HG02571 (cell line): ENCODE measurements around the gene COL28A1.
"Not testable (repeated sequence)": the region's sequence is repeated elsewhere in the genome, so short reads cannot be mapped to it uniquely, and the experiment has no call there.

Experiments used
- ATAC-seq: cut with Tn5 transposase; IDR thresholded peaks from one replicate; pipeline ENCODE4 v1.9.1; 2021; ENCODE audit warnings: mild to moderate bottlenecking, moderate library complexity; ENCODE audit not compliant: unreplicated experiment

Gene COL28A1

DNA sequence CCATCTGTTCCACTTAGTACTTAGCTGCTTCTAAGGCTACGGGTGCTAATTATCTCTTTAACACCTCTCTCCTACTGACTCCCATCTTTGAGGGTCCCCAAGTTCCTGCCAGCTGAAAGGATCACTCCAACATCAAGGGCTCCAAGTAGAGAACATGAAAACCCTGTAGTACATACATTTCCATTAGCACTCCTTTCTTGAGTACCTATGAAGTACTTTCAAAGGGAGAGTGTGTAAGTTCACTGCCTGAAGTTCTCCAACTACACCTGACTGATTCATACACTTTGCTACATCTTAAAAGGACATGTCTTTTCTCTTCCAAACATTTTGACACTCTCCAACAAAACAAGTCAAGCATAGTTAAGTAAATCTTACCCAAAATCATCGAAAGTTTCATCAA lies 113.8 kb downstream of the COL28A1 start:
- no peak for ATAC-seq

DNA sequence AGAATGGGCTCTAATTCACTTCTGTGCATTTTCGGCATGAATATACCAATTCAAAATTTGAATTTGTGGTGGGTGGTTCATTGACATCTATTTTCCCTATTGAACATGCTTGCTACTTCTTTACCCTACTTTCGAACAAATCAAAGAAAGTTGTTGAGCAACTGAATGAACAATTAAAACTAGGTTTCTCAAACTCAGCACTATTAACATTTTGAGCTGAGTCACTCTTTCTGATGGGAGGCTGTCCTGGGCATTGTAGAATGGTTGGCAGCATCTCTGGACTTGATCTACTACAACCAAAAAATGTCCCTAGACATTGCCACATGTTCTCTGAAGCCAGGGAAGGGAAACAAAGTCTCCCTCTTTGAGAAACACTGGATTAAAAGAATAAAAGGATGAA lies 116.7 kb downstream of the COL28A1 start:
- ATAC-seq, result no peak

DNA sequence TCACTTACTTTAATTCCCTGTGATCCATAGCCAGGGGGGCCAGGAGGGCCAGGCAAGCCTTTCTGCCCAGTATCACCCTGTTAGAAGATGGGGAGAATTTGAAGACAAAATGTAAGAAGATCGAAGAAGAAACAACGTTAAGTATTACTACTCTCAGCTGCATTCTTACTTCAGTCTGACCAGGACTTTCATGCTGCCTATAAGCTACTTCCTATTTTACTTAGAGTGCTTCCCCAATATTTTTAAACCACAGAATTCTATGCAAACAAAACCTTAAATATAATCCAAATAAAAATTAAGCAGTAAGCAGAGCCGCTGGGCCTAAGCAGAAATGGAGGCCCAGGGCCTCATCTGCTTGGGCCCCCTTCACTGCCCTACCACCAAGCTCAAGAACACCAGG lies 117.8 kb downstream of the COL28A1 start:
- no peak for ATAC-seq

DNA sequence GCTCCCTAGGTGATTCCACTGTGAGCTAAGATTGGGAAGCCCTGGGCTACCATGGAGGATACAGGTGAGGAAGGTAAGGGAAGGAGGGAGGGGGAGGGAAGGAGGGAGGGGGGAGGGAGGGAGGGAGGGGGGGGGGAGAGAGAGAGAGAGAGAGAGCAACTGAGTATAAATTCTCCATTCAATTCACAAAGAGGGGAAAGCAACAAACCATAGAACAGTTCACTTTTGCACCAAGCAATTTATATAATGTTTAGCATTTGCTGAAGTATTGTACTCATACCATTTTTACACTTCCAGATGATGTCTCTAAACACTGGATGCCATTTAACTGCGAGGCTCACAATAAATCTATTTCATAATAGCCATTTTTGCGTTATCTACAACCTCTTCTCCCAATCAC lies 118.3 kb downstream of the COL28A1 start:
- ATAC-seq, result no peak

DNA sequence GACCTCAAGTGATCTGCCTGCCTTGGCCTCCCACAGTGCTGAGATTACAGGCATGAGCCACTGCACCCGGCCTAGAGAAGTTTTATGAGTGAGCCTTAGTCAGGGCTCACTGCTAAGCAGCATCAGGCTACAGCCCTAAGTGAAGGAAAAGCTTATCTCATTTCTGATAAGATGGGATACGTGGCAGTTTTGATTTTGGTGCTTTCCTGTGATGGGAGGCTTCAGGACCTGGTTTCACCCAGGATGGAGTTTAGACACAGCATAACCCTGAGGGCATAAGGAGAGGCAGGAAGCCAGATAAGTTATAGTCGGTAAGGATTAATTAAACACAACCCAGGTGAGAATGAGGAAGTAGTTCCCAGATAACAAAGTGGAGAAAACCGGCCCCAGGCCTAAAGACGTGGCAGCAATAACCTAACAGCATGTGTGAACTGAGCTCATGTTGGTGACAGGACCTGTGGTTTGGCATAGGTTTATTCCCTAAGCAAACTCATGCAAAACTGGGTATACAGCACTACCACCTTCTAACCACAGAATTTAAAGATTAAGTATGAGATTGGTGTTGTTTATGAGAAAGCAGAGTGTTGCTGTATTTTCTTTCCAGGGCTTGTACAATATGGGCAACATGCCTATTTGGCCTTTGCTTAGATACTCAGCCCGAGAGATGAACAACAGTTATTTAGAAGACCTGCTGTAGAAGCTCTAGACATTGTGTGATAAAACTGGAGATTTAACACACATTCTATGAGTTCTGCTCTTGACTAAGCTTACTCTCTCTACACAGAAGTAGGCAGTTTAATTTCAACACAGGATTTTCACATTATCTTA lies 119.4 kb downstream of the COL28A1 start:
- no peak for ATAC-seq

DNA sequence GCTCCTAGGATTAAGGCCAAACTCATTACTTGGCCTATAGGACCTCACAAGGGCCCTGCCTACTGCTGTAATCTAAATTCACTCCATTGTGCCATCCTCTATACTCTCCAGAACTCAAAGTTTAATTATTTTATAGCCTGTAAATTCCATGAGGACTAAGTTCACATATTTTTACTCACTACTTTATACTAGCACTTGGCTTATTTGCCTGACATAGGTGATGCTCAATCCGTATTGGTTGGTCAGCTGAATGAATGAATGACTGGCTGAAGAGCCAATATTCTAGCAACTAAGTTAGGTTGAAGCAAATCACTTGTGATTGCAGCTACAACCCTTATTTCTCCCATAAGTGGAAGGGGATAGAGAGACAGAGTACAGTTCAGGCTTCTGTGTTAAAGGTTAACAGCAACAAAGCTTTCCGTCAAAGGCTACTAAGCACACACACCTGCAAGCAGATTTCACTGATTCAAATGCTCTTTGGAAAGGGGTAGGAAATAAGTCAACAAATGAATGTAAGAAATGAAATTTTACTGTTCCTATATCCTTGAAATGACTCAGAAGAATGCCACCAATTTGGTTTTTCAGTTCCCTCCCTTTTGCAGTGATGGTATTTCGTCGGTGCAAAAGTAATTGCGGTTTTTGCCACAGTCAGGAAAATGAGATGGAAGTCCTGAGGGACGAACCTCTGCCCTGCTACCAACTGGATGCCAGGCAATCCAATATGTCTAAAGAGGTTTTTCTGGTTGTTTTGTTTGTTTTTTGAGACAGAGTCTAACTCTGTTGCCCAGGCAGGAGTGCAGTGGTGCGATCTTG lies 120.7 kb downstream of the COL28A1 start:
- no peak for ATAC-seq

DNA sequence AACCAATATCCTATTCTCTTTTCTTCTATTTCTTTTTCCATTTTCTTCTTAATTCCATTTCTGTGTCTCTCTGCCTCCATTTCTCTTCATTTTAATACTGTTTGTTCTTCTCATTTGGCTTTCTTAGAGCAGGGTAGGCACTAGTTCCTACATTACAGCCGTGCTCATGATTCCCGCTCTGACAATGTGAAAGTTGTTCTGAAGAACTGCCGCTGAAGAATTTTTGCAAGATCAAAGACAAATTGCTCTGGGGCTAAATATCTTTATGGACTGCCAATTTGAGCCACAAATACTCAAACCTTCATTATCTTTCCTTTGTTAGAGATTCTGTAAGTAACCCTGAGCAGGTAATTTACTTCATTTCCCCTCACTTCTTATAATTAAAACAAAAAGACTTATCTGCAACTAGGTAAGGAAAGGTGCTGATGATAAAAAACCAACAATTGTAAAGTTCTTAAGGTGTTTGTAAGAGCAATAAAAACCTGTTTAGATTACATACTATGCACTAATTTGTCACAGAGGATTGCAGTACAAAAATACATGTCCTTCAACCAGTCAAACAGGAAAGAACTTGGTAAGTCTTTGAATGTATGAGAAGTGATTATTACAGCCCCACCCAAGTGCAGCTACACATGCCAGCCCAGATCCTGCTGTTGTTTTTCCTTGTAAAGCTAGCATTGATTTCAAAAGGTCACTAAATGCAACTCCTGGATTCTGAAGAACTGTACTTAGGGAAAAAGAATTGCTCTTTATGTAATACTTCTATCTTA lies 127.5 kb downstream of the COL28A1 start:
- ATAC-seq, result no peak

DNA sequence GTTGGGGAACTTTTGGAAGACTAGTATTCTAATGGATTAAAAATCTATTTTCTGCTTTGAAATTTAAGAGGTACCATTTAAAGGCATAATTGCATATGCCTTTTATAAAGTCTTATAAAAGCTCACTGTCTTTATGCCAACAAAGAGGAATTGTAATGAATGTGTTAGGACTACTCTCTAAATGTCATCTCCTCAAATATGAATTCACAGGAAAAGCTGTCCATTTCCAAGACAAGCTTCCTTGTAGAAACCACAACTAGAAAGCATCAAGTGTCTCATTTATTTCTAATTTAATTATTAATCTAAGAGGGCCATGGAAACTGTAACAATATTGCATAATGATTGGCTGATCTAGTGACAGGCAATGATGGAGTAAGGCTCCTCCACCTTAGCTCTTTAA lies 130.2 kb downstream of the COL28A1 start:
- no peak for ATAC-seq

DNA sequence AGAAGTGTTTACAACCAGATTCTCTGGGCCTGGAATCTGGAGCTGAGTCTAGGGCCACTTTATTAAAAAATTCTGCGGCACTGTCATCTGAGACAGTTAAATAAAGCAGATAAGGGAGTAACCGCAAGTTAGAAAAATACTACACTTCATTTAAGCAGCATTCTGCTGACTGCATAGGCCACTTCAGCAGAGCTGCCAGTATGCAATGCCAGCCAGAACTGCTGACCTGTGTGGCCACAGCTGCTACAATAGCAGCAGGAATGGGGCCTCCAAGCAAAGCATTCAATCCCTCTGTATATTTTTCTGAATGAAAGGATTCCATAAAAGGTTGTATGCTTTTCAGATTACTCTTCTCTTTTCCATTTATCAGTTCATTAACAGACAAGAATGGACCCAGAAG lies 136.0 kb downstream of the COL28A1 start:
- ATAC-seq, result no peak

DNA sequence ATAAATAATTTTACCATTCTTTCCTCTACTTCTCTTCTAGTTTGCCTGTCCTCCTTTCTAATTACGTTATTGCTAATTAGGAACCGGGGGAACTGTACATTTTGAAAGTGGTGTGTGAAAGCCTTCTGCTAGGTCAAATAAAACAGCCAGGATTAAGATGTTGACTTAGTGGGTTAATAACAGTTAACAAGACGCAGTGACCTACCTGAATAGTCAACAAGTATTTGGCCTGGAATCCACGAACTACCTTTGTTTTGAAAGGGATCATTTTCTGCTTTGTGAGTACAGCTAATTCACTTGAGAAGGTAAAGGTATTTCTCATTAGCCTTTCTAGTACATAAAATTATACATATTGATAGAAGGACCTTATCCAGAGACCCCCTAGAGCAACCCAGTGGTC lies 139.9 kb downstream of the COL28A1 start:
- no peak for ATAC-seq

DNA sequence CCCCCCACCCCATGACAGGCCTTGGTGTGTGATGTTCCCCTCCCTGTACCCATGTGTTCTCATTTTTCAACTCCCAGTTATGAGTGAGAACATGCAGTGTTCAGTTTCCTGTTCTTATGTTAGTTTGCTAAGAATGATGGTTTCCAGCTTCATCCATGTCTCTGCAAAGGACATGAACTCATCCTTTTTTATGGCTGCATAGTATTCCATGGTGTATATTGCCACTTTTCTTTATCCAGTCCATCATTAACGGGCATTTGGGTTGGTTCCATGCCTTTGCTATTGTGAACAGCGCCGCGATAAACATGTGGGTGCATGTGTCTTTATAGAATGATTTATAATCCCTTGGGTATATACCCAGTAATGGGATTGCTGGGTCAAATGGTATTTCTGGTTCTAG lies 147.5 kb downstream of the COL28A1 start:
- not testable (repeated sequence) for ATAC-seq

DNA sequence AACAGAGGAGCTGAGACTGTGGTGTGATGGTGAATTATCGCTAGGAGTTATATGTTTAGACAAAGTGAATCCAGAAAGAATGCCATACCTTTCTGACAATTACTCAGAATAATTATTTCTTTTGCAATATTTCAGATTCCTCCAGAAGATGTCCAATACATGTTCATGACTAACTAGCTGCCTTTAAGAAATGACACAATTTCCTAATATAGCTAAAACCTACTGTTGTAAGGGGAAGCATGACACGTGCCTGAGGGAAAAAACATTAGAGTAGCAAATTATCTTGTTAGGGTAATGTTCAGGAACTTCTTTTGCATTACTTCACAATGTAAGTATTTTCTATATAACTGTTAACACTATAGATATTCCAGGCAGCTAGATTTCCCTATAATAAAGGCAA lies 150.3 kb downstream of the COL28A1 start:
- ATAC-seq, result no peak

DNA sequence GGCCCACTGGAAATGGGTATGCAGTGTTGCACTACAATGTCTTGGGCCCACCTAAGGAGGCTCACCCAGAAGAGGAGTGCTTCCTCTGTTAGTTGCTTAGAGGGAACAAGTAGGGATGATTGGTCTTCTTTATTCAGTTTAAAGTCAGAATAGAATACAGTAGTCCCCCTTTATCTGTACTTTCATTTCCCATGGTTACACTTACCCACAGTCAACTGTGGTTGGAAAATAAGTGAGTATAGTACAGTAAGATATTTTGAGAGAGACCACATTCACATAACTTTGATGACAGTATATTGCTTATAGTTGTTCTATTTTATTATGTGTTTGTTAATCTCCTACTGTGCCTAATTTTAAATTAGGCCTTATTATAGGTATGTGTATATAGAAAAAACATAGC lies 151.4 kb downstream of the COL28A1 start:
- ATAC-seq, result no peak

DNA sequence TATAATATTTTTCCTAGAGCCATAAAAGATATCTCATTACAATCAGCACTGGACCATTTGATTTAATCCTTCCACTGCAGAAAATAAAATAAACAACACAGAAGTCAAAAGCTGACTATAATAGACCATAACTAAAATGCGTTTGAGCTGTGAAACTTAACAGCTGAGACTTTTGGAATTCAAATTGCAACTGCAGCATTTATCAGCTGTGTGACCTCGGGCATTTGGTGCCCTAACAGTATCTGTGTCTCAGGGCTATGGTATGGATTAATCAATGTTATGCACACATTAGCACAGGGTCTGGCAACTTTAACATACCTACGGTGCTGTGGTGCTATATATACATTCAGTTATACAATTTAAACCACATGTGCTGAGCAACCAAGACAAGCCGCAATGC lies 160.1 kb downstream of the COL28A1 start:
- no peak for ATAC-seq

DNA sequence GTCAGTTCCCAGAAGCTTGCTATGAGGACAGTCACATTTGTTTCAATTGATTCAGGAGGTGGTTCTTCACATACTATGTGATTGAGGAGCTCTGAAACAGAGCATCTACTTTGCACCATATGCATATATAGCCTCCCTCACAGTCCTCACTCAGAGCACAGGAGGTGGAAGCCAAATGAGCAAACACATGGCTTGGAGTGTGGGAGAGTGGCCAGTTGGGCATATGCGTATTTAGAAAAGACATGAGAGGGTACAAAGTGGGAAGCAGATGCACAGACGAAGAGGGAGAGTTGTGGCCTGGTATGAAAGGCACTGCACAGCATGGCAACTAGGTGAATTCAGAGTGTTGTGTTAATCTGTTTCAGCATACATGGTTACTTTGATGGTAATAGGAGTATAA lies 165.6 kb downstream of the COL28A1 start:
- ATAC-seq, result no peak

DNA sequence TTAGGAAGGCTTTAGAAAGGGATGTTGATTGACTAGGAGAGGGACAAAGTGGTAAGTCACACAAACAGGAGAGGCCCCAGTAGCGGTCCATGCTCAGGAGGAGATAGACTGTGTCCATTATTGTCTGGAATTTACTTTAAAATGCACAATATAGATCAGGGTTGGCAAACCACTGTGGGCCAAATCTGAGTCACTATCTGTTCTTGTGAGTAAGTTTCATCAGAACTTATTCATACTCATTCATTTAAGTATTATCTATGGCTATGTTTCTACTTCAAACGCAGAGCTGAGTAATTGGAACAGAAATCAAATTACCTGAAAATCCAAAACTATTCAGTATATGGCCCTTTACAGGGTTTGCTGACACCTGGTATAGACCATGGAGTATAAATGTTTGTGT lies 166.5 kb downstream of the COL28A1 start:
- ATAC-seq, result no peak

DNA sequence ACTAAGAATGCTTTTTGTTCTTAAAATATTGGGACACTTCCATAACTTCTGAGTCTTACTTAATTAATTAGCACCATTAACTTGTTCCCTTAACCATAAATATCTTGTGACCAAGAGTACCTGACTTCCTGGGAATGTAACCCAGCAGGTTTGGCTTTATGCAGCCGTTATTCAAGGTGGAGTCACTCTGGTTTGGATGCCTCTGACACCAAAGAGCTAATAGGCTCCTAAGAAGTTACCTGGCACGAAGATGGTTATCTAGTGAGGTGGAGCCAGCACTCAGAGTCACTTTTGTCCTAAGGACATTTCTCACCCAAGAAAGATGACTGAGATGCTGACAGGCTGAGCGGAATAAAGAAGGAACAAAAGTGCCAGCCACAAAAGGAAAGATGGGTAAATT lies 181.0 kb downstream of the COL28A1 start:
- no peak for ATAC-seq

DNA sequence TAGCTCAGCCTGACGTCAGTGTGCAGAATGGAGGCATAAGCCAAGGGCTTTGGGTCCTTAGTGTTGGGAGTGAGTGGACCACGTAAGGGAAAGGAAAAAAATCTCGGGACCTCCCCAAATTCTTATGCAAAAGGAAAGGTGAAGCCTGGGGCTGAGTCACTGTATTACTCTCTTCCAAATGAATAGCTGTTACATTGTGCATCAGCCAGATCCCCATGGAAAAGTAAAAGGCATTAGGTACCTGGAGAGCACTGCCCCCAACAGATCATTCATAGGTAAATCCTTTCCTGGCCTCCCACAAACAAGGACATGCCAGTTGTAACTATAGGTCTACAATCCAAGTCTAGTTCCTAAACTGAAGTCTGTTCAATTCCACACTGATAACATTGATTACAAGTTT lies 182.8 kb downstream of the COL28A1 start:
- no peak for ATAC-seq

DNA sequence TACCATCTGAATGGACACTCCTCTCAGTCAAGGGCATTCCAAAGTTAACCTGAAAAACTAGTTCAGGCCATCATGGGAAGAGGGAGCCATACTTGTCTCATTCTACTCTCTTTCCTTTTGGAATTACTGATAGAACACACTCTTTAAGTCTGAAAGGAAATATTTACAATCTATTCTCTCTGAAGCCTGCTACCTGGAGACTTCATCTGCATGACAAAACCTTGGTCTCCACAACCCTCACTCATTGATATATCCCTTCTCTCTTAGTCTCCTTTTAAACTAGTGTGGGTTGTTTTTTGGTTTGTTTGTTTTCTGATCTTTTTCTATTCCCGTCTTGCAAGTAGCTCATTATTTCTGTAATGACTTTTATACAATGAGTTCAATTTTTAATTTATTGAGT lies 183.8 kb downstream of the COL28A1 start:
- no peak for ATAC-seq

DNA sequence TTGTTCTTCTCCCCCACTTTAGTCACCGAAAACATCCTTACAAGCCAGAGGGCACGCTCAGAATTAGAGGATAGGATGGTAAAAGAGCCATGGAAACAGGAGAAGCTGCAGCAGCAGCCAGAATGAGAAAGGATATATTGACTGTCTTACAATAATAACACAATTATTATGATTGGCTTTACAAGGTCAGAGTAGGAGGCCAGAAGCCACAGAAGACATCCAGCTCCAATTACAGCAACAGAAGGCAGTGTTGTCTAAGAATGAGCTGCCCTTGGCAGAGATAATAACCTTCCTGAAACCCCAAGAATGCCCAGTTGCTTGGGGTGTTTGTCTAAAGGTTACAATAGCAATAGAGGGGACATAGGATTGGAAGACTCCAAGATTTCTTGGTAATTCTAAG lies 184.5 kb downstream of the COL28A1 start:
- ATAC-seq, result no peak

DNA sequence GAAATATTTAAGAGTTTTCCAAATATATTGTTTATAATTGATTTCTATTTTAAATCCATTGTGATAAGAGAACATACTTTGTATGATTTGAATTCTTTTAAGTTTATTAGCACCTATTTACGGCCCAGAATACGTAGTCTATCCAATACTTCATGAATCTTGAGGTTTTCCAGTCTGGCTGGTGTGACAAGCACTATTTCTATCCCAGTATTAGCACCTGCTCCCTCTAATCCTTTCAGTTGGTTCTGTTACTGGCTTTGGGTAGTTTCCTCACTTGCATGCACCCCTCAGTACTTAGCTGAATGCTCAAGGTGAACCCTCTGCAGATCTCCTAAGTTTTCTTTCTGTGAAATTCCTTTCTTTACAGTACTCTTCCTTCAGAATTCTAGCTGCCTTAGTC lies 186.5 kb downstream of the COL28A1 start:
- no peak for ATAC-seq

DNA sequence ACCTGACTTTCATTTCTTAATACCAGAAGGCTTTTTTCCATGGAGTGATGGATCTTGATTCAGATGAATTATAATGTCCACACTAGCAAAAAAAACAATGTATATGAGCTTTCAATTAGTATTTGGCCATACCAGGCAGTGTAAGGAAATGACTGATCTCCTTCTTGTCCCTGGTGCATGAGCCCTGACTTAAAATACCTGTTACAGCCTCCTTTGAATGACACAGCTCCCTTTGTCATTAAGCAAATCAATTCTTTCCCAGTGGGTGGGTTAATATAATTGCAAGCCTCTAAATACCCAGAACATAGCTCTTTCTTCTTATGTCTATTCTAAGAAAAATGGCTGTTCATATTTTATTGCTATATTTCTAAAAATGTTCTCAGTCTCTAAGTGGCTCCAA lies 188.6 kb downstream of the COL28A1 start:
- ATAC-seq, result no peak
